SK-N-SH treated with all-trans-retinoic acid at 6 μM for 48 hours (cell line): ENCODE results near the gene RASAL2.

ENCODE experiments used
- ATAC-seq: fragments of 200-7000 bp; cut with Tn5 transposase; 3 replicates; pipeline ENCODE4 v1.9.1; 2020; ENCODE audit warnings: mild to moderate bottlenecking, moderate library complexity
- ARNTL ChIP-seq: fragments of 450-650 bp; formaldehyde crosslinking; IDR thresholded peaks from 2 replicates; pipeline ENCODE4 v1.5.0; 2020; ENCODE audit warnings: low read depth, mild to moderate bottlenecking, moderate library complexity, borderline replicate concordance
- BACH2 ChIP-seq: fragments of 250-450 bp; sonication (Bioruptor Pico); IDR thresholded peaks from 2 replicates; pipeline ENCODE4 v1.9.0; 2021; ENCODE audit warnings: mild to moderate bottlenecking, borderline replicate concordance
- CREB5 ChIP-seq: fragments of 250-450 bp; sonication (Bioruptor Pico); IDR thresholded peaks from 2 replicates; pipeline ENCODE4 v1.5.1; 2020; ENCODE audit warnings: low read depth, mild to moderate bottlenecking, moderate library complexity
- CSDC2 ChIP-seq: fragments of 250-450 bp; sonication (Bioruptor Pico); IDR thresholded peaks from 2 replicates; pipeline ENCODE4 v1.5.0; 2020; ENCODE audit warnings: mild to moderate bottlenecking, moderate library complexity
- CSRNP3 ChIP-seq: fragments of 250-450 bp; sonication (Bioruptor Pico); IDR thresholded peaks from 2 replicates; pipeline ENCODE4 v1.5.1; 2021; ENCODE audit warnings: mild to moderate bottlenecking, moderate library complexity
- ESRRG ChIP-seq: fragments of 250-450 bp; sonication (Bioruptor Pico); IDR thresholded peaks from 2 replicates; pipeline ENCODE4 v1.6.1; 2021; ENCODE audit warnings: mild to moderate bottlenecking
- GLIS3 ChIP-seq: fragments of 250-450 bp; sonication (Bioruptor Pico); IDR thresholded peaks from 2 replicates; pipeline ENCODE4 v1.5.0; 2020; ENCODE audit warnings: mild to moderate bottlenecking, moderate library complexity
- OSR1 ChIP-seq: fragments of 250-450 bp; sonication (Bioruptor Pico); IDR thresholded peaks from 2 replicates; pipeline ENCODE4 v1.8.0; 2022; ENCODE audit warnings: moderate library complexity, mild to moderate bottlenecking, inconsistent platforms
- PPARA ChIP-seq: fragments of 250-450 bp; sonication (Bioruptor Pico); IDR thresholded peaks from 2 replicates; pipeline ENCODE4 v1.5.0; 2020; ENCODE audit warnings: mild to moderate bottlenecking, borderline replicate concordance
- RARB ChIP-seq: fragments of 250-450 bp; sonication (Bioruptor Pico); IDR thresholded peaks from 2 replicates; pipeline ENCODE4 v1.8.0; 2021; ENCODE audit warnings: mild to moderate bottlenecking, moderate library complexity
- SNAI2 ChIP-seq: fragments of 250-450 bp; sonication (Bioruptor Pico); IDR thresholded peaks from 2 replicates; pipeline ENCODE4 v1.5.0; 2020; ENCODE audit warnings: mild to moderate bottlenecking, moderate library complexity
- TCF4 ChIP-seq: fragments of 250-450 bp; sonication (Bioruptor Pico); IDR thresholded peaks from 2 replicates; pipeline ENCODE4 v1.8.0; 2021; ENCODE audit warnings: mild to moderate bottlenecking, moderate library complexity, borderline replicate concordance
- TOX ChIP-seq: fragments of 250-450 bp; sonication (Bioruptor Pico); IDR thresholded peaks from 2 replicates; pipeline ENCODE4 v1.8.0; 2021; ENCODE audit warnings: mild to moderate bottlenecking, moderate library complexity, borderline replicate concordance
- TSHZ2 ChIP-seq: fragments of 250-450 bp; sonication (Bioruptor Pico); IDR thresholded peaks from 2 replicates; pipeline ENCODE4 v1.5.0; 2020; ENCODE audit warnings: mild to moderate bottlenecking, moderate library complexity
- ZFP3 ChIP-seq: fragments of 250-450 bp; sonication (Bioruptor Pico); IDR thresholded peaks from 2 replicates; pipeline ENCODE4 v1.5.0; 2020; ENCODE audit warnings: mild to moderate bottlenecking, moderate library complexity
- ZFP30 ChIP-seq: fragments of 450-650 bp; formaldehyde crosslinking; IDR thresholded peaks from 2 replicates; pipeline ENCODE4 v1.5.0; 2022; ENCODE audit warnings: mild to moderate bottlenecking, moderate library complexity
- ZNF565 ChIP-seq: fragments of 450-650 bp; formaldehyde crosslinking; conservative IDR thresholded peaks from 2 replicates; pipeline ENCODE4 v1.5.0; 2020; ENCODE audit warnings: low read depth, mild to moderate bottlenecking, moderate library complexity
- ZNF70 ChIP-seq: fragments of 450-650 bp; formaldehyde crosslinking; IDR thresholded peaks from 2 replicates; pipeline ENCODE4 v1.5.0; 2020; ENCODE audit warnings: mild to moderate bottlenecking, moderate library complexity
- ZNF8 ChIP-seq: fragments of 450-650 bp; formaldehyde crosslinking; IDR thresholded peaks from 2 replicates; pipeline ENCODE4 v1.5.0; 2020; ENCODE audit warnings: mild to moderate bottlenecking, moderate library complexity
- TF ChIP-seq, protein P1 (sequence below): fragments of 250-450 bp; sonication (Bioruptor Pico); IDR thresholded peaks from 2 replicates; pipeline ENCODE4 v1.8.0; 2020; ENCODE audit warnings: mild to moderate bottlenecking, moderate library complexity, borderline replicate concordance

RASAL2 gene

DNA sequence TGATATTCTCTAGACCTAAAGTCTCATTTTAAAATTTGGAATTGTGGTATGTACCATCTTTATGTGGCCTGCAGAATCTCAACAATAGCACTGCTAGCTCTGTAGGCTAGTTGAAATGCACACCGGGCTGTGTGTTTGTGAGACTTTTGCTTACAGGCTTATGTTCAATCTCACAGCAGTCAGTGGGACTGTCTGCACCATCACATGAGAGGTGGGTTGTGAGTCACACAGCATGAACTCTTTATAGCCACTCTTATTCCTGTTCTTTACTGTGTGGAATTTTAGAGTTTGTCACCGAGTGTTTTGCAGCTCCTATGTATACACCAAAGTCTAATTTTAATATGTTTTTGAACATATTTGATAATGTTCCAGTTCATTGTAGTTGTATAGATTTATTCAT is 74.6 kb downstream of the RASAL2 start:
- TF ChIP-seq ARNTL (CRISPR knock-in tag) (no peak), TOX (no peak), ZFP3 (CRISPR knock-in tag) (peak; percentile 88; the same call in 1 of the 2 replicates), ESRRG (no peak), CREB5 (no peak), ZFP30 (no peak), PPARA (CRISPR knock-in tag) (no peak)
- ATAC-seq: peak; percentile 95

DNA sequence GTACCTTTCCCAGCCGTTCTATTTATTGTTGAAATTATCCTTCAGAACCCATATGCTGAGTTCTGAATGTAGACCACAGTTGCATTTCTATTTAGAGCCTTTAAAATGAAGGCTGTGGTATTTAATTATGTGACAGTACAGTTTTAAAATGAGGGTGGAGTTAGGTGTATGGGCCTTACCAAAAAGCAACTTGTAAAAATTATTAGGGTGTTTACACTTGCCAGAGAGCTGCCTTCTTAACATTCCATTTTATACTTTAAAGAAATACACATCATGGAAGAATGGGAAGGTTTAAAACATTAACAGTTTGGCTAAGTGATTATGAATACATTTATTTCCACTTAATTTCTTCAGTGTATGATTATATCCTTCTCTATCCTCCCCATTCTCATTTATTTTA is 75.7 kb downstream of the RASAL2 start:
- TF ChIP-seq ZNF8 (CRISPR knock-in tag) (no peak), ZFP30 (no peak), GLIS3 (CRISPR knock-in tag) (no peak), ZNF565 (CRISPR knock-in tag) (no peak), CREB5 (no peak), CSRNP3 (CRISPR knock-in tag) (no peak), TCF4 (CRISPR knock-in tag) (no peak), PPARA (CRISPR knock-in tag) (no peak), CSDC2 (CRISPR knock-in tag) (no peak), SNAI2 (CRISPR knock-in tag) (no peak), OSR1 (CRISPR knock-in tag) (no peak), ESRRG (no peak), TOX (no peak), TSHZ2 (CRISPR knock-in tag) (no peak)
- TF ChIP-seq, protein P1, sequence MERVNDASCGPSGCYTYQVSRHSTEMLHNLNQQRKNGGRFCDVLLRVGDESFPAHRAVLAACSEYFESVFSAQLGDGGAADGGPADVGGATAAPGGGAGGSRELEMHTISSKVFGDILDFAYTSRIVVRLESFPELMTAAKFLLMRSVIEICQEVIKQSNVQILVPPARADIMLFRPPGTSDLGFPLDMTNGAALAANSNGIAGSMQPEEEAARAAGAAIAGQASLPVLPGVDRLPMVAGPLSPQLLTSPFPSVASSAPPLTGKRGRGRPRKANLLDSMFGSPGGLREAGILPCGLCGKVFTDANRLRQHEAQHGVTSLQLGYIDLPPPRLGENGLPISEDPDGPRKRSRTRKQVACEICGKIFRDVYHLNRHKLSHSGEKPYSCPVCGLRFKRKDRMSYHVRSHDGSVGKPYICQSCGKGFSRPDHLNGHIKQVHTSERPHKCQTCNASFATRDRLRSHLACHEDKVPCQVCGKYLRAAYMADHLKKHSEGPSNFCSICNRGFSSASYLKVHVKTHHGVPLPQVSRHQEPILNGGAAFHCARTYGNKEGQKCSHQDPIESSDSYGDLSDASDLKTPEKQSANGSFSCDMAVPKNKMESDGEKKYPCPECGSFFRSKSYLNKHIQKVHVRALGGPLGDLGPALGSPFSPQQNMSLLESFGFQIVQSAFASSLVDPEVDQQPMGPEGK (CRISPR knock-in tag): no peak
- TF ChIP-seq, all 23 proteins: peak for 0

GRCh38 chr1:178172939-178173338 is 79.0 kb downstream of the RASAL2 start:
- no peak for ATAC-seq
- TF ChIP-seq CREB5: no peak
- TF ChIP-seq ARNTL (CRISPR knock-in tag): no peak
- no peak for TF ChIP-seq CSRNP3 (CRISPR knock-in tag)
- TF ChIP-seq ZNF70 (CRISPR knock-in tag): no peak
- no peak for TF ChIP-seq CSDC2 (CRISPR knock-in tag)
- TF ChIP-seq OSR1 (CRISPR knock-in tag): no peak
- TF ChIP-seq RARB (CRISPR knock-in tag): no peak
- TF ChIP-seq SNAI2 (CRISPR knock-in tag): no peak
- no peak for TF ChIP-seq ZFP3 (CRISPR knock-in tag)
- no peak for TF ChIP-seq ZFP30
- TF ChIP-seq TSHZ2 (CRISPR knock-in tag): no peak
- TF ChIP-seq BACH2: no peak
- TF ChIP-seq, protein P1 (CRISPR knock-in tag): no peak

More for the DNA sequence above, 75.7 kb downstream of the RASAL2 start:
- no peak for ATAC-seq
